ENCODE measurements around the gene MYH15.

DNA sequence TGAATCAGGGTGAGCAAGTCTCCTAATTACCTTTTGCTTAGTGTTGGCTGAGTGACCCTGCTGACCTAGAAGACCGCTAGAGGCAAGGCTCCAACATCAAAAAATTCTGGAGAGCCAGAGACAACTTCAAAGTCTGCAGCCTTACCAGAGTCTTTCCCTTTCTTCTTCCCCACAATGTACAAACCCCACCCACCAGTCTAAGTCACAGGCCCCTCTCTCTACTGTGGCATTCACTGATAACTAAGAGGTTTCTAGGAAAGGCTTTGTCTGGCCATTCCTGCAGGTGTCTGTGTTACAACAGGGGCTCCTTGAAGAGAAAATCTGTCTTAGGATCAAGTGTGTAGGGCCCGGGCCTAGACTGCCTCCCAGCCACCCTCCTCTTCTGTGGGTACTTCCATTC is 525 bp downstream of the MYH15 start:
- TF ChIP-seq, protein P1, sequence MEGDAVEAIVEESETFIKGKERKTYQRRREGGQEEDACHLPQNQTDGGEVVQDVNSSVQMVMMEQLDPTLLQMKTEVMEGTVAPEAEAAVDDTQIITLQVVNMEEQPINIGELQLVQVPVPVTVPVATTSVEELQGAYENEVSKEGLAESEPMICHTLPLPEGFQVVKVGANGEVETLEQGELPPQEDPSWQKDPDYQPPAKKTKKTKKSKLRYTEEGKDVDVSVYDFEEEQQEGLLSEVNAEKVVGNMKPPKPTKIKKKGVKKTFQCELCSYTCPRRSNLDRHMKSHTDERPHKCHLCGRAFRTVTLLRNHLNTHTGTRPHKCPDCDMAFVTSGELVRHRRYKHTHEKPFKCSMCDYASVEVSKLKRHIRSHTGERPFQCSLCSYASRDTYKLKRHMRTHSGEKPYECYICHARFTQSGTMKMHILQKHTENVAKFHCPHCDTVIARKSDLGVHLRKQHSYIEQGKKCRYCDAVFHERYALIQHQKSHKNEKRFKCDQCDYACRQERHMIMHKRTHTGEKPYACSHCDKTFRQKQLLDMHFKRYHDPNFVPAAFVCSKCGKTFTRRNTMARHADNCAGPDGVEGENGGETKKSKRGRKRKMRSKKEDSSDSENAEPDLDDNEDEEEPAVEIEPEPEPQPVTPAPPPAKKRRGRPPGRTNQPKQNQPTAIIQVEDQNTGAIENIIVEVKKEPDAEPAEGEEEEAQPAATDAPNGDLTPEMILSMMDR (IDR thresholded peaks at IDR 0.05; ENCODE audit: poor library complexity), result no peak
- no peak for TF ChIP-seq EZH2phosphoT487 (IDR thresholded peaks at IDR 0.05; ENCODE audit: low read depth, severe bottlenecking, unreplicated experiment)
- TF ChIP-seq EZH2 (IDR thresholded peaks at IDR 0.05; ENCODE audit: borderline replicate concordance), result no peak

All from hepatocyte (in vitro differentiated cells).